Stimulated activated CD4-positive, alpha-beta T cell treated with anti-CD3 and anti-CD28 coated beads, Interleukin-4, amount 100 ng/mL, for 24 hours (primary cell): Measurements from ENCODE around the gene TSEN34.
"Not testable (repeated sequence)": the region's sequence is repeated elsewhere in the genome, so short reads cannot be mapped to it uniquely, and the experiment has no call there.

Experiments used
- DNase-seq: peaks from one replicate; pipeline ENCODE4 v3.0.0-alpha.2; 2020

The TSEN34 gene

DNA sequence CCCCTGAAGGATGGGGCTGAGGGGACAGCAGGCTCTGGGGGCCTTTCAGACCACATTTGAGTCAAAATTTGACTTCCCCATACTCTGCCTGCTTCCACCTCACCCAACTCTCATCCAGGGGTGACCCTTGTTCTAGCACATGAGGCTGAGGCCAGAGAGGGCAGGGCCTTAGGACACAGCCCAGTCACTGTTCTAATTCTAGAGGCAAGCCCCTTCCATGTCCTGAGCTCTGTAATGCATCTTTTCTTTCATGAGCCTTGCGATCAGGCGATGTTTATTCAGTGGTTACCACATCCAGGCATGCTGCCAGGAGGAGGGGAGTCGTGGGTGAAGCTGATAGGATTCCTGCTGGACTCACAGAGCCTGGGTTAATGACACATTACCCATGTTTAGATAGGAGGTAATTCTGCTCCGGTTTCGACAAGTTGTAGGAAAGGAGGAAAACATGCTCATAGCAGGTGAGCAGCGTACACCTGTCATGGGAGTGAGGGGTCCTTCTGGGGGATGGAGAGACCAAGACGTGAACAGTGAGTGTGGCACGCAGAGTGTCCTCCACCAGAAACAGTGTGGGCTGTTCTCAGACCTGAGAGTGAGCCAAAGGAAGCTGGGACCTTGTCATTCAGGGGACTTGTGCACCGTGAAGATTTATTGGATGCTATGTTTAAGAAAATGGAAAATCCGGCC lies 18.8 kb downstream of the TSEN34 start:
- no peak for DNase-seq

DNA sequence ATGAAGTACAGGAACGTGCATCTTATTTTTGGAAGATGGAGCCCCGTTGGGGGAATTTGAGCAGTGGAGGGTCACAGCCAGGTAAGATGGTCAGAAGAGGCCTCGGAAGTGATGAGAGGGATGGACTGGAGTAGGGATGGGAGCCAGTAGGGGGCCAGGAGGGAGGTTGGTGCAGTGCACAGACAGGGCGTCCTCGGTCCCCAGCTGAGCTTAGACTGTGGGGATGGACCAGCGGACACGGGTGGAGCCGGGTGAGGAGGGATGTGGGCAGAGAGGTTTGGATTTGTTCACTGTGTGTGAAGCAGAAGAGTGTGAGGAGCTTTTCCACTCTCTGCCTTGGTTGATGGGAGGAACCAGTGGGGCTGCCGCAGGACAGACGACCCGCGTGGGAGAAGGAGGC lies 20.1 kb downstream of the TSEN34 start:
- no peak for DNase-seq

DNA sequence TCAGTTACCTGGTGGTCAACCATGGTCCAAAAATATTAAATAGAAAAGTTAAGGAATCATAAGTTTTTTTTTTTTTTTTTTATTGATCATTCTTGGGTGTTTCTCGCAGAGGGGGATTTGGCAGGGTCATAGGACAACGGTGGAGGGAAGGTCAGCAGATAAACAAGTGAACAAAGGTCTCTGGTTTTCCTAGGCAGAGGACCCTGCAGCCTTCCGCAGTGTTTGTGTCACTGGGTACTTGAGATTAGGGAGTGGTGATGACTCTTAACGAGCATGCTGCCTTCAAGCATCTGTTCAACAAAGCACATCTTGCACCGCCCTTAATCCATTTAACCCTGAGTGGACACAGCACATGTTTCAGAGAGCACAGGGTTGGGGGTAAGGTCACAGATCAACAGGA lies 23.1 kb downstream of the TSEN34 start:
- not testable (repeated sequence) for DNase-seq

DNA sequence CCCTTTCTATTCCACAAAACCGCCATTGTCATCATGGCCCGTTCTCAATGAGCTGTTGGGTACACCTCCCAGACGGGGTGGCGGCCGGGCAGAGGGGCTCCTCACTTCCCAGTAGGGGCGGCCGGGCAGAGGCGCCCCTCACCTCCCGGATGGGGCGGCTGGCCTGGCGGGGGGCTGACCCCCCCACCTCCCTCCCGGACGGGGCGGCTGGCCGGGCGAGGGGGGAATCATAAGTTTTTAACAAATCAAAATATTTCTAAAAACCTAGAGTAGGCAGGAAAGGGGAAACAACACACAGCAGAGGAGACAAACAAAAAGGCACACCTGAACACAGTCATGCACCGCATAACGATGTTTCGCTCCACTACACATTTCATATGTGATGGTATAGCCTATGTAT lies 23.6 kb downstream of the TSEN34 start:
- DNase-seq: not testable (repeated sequence)

DNA sequence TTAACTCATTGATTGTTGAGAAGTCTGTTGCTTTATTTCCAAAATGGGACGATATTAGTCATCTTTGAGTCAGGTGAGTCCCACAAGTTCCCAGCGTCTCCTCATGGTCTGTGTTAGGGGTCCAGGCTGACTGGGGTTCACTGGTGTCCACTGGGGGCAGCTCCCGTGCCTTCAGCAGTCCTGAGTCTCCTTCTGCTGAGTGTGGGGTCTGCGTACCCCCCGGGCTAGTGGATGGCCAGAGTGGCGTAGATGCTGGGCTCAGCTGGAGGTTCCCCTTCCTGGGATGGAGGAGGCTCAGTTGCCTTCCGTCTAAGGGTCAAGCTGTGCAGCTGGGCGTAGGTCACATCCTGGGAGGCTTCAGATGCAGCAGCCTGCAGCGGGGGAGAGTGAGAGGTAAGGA lies 25.8 kb downstream of the TSEN34 start:
- DNase-seq: no peak

DNA sequence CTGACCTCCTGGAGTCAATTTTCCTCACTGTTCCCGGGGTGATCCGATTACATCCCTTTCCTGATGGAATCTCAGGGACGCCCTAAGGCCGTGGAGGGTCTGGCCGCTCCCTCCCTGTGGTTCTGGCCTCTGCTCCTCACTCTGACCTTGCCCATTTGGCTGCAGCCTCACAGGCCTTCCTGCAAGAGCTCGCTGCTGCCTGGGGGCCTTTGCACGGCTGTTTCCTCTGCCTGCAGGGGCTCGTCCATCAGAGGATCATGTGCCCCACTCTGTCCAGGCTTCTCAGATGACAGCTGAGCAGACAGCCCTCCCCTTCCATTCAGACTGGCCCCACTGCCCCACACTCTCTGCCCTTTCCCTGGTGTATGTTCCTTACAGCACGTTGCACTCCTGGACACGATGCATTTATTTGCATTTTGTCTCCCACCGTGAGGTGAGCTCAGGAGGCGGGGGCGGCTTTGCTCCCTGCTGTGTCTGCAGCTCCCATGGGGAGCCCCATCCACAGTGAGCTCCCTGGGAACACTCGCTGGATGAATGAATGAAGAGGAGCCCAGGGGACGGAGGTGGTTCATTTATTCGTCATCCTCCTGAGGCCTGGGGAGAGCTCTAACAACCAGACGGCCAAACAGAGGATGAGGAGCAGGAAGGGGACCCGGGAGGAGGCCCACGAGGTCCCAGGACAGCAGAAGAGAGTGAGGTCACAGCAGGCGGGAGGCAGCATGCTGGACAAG lies 26.6 kb downstream of the TSEN34 start:
- DNase-seq: not testable (repeated sequence)

DNA sequence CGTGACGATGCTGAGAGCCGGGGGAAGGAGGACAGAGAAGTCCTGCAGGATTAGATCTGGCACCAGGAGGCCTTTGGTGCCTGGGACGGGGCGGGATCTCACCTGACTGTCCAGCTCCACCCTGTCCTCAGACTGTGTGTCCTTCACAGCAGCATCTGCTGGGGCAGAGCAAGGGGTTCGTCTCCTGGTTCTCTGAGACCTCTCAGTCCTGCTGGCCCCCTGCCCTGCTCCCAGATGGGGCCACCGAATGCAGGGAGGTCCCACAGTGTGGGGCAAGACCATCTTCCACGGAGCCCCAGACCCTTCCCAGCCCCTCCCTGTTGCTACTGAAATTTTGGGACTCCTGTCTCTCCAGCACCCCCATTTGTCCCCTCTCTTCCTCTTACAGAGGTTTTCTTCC lies 27.2 kb downstream of the TSEN34 start:
- DNase-seq: no peak

DNA sequence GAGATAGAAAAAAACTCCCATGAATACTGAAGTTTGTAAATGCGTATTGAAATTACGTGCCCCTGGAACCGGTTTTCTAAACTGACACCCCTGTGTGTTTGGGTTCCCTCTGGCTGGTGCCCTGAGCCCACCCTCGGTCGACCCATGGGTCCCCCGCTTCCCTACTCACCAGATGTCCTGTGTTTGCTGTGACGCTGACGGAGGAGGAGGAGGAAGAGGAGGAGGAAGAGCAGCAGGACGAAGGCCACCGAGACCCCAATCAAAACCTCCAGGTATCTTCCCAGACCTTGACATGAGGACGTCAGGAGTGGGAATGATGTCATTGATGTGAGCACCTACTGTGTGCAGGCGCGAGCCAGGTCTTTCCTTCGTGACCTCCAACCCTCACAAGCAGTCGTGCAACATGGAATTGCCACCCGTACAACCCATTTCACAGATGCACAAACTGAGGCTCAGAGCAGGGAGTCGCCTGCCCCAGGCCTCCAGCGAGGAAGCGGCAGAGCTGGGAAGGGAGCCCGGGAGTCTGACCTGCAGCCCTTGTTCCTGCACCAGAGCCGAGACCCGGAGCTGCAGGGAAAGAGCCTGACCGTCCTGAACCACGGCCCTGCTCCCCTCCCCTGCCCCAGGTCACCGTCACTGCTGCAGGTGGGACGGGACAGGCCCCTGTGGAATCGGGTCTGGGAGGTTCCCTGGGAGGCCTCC lies 28.0 kb downstream of the TSEN34 start:
- no peak for DNase-seq

DNA sequence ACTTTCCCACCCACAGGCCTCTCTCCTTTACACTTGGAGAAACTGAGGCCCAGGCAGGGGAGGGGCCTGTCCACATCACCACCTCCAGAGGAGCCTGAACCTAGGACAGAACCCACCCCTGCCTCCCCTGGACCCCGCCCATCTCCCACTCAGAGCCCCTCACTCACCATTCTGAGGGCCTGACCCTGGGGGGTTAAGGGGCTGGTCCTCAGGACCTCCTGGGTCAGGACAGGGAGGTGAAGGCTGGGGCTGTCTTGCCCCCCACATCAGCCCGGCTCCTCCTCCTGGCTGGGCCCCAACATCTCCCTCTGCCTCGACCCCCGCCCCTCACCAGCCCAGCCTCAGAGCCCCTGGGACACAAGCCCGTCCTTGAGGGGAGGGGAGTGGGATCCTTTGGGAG lies 28.6 kb downstream of the TSEN34 start:
- DNase-seq: not testable (repeated sequence)

DNA sequence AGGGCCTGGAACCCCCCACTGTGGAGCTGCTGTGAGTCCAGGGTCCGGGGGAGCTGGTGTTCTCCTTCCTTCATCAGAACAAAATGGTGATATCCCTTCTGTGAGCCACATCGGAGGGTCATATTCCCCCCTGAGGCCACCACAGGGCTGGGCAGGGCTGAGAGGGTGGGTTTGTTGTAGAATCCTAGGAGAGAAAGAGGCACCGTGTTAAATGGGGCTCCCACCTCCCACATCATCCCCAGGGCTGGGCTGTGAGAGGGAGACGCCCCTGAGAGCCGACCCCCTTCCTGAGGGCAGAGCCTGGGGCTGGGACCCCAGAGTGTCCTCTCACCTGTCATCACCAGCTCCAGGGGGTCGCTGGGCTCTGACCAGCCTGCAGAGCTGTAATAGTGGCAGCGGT lies 30.8 kb downstream of the TSEN34 start:
- DNase-seq: not testable (repeated sequence)

DNA sequence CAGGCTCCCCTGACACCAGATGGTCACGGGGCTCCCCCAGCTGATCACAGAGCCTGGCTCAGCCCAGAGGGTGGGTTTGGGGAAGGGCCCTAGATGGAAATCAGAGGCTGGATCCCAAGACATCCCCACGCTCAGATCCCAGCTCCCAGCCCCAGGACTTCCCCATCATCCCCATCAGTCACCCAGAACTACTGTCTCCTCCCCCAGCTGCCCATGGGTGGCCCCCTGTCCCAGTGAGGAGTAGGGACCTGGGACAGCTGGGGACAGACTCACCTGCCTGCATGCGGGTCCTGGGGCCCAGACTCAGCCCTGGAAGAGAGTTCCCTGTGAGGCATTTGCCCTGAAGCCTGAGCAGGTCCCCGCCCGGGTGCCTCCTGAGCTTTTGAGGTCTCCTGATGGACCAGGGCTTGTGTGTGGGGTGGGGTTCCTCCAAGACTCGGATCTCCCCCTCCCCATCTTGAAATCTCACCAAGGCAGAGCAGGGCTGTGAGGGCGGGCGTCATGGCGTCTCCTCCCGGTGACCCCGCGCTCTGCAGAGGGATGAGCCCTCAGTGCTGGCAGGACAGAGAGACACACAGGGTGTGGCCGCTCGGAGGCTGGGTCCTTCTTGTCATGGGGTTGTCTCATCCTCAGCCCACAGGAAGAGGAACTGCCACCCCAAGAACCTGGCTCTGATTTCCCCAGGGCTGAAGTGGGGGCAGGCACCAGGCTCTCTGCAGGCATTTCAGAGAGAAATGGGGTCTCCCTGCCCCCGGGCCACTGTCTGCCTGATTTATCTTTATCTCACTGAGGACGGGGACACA lies 31.6 kb downstream of the TSEN34 start, which contains the start of gene LILRB3:
TSS of gene LILRB3 (minus strand) at position 534 of the 803 bp plus-strand sequence. CDS start at position 503, 31 bp downstream.
- DNase-seq: not testable (repeated sequence)

DNA sequence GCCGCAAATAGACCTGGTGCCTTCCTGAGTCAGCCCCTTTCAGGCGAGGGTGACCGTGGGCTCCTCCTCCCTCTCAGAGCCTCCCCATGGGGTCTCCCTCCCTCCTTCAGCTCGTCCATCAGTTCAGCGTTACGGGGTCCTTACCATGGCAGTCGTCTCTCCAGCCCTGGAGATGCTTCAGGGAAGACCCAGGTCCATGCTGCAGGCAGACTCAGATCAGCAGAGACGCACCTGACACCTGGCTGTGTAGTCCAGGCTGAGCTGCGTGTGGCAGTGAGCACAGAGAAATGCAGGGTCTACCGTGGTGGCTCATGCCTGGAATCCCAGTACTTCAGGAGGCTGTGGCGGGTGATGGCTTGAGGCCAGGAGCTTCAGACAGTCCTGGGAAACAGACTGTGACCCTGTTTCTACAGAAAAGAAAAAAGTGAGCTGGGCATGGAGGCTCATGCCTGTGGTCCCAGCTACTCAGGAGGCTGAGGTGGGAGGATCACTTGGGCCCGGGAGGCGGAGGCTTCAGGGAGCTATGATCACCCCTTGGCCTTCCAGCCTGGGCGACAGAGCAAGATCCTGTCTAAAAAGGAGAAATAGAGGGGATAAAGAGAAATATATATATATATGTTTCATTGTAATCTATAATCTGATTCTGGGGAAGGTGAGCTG lies 32.3 kb downstream of the TSEN34 start:
- DNase-seq: not testable (repeated sequence)

DNA sequence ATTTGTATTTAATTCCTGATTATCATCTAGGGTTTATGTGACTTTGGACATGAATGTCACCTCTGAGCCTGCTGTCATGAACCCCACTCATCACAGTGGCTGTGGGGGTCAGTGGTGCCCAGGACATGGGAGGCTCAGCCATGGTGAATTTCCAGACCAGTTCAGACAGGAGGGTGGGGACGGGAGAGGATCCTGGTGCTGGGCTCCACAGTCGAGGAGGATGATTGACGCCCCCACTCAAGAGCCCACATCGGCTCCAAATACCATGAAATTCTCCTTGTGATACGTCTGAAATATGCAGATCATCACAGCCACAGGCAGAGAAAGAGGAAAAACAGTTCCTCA lies 32.8 kb downstream of the TSEN34 start:
- DNase-seq: not testable (repeated sequence)

DNA sequence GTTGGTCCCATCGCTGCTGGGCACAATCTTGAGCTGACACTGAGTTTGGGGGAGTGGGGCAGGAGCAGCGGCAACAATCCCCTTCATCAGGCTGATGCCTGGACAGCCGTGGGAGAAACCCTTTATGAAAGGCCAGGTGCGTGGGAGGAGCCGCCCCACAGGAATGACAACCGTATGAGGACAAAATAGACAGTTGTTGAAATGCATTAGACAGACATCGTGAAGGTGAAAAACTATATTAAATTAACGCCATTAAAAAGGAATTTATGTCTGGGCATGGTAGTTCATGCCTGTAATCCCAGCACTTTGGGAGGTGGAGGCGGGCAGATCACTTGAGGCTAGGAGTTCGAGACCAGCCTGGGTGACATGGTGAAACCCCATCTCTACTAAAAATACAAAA lies 33.5 kb downstream of the TSEN34 start:
- not testable (repeated sequence) for DNase-seq

DNA sequence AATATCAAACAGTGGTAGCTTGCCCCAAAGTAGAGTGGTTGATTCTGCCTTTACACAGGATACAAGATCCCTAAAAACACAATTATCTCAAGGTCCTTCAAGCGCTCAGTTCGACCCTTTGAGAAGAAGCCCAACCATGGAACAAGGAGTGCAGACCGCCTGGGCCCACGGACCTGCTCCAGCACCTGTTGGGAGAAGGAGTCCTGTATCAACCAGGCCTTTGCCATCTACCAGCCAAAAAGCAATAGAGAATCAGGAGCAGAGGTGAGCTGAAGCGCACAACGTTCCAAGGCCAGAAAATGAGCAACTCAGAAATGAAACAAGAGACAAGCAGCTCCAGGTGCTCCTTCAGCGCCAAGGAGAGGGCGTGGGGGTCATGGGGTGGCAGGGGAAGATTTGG lies 38.0 kb downstream of the TSEN34 start:
- no peak for DNase-seq

DNA sequence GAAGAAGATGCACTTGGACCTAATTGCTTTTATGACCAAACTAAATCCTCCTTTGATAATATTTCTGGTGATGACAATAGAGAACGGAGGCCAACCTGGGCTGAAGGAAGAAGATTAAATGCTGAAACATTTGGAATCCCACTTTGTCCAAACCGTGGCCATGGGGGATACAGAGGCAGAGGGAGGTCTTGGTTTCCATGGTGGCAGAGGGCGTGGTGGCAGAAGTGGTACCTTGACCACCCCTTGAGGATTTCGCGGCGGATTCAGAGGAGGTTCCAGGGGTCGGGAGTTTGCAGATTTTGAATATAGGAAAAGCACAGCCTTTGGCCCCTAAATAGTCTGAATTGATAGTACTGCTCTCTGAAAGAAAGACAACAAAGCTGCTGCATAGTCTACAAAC lies 38.9 kb downstream of the TSEN34 start:
- no peak for DNase-seq

DNA sequence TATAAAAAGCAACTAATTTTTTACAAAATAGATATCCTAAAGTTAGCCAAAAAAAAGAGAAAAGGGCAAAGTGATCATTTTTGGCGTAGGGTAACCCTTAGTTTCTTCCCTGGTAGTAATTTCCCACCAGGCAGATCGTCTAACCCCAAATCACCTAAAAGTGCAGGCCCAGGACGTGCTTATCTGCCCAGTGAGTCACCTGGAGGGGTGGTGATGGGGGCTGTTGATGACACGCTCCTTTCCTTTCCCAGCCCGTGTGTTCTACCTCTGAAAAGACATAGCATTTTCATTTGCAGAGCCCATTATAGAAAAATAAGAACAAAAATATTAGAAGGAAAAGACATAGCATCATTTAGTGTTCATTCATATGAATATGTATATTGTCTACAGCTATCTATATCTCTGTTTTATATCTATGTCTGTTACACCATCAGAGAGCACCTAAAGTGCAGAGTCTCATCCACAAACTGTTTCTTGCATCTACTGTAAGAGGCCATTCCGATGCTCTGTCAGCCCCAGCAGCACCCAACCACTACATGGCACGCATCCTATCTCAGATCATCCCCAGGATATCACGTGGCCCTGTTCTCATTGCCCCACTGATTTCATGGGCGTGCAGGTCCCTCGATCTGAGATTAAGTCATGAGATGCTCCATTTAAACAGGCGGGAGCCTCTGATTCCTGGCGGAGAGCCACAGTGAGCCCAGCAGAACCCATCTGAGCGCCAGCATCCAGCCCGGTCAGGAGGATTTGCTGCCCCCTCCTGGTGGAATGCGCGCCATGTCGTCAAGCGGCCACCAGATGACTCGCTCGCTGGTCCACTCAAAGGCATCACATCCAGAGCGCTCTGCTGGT lies 40.2 kb downstream of the TSEN34 start:
- DNase-seq: peak; percentile 91

DNA sequence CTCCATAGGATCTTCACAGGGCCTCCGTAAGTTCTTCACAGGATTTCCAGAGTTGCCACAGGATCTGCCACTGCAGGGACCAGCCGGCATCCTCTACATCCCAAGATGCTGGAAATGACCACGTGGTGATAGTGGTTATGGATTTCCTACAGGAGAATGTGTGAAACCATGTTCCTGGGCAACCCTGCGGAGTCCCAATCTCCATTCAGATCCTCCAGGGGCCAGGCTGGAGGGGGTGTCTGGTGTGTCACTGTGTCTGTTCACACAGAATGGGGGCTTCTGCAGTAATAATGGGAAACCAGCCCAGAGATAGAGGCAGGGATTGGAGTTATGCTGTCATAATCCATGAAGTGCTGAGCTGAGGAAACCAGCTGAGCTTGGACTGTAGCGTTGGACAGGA lies 42.8 kb downstream of the TSEN34 start:
- DNase-seq: no peak

DNA sequence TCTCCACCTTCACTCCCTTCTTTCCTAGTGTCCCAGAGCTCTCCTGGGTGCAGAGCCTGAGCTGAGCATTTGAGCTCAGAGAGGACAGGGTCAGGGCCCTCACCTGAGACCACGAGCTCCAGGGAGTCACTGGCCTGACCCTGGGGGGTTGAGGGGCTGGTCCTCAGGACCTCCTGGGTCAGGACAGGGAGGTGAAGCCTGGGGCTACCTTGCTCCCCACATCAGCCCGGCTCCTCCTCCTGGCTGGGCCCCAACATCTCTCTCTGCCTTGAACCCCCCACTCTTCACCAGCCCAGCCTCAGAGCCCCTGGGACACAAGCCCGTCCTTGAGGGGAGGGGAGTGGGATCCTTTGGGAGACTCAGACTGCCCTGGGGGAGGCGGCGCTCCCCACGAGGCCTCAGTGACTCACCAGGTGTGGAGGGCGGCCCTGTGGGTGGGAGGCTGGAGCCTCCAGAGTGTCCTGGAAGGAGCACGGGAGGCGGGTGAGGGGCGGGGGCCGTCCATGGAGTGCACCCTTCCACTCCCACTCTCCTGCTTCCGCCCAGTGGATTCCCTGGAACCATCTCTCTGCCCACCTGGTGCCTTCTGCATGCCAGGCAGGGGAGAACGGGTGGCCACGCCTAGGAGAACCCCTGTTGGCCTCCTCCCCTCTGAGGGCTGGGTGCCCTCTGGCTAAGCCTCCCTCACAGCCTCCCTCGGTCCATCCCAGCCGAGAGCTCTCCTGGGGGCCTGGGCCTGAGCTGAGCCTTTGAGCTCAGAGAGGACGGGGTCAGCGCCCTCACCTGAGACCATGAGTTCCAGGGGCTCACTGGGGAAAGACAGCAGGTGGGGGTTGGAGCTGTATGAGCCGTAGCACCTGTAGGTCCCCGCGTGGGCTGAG lies 48.6 kb downstream of the TSEN34 start:
- DNase-seq: not testable (repeated sequence)
